Motor neuron (in vitro differentiated cells): ENCODE results near the gene ZDHHC12. TPM values are rescaled to one million over a fixed set of nuclear protein-coding genes. Genes with fewer than 3 reads are reported as not detected.

Experiments
- ATAC-seq, 8 experiments: fragments of 200-7000 bp; cut with Tn5 transposase; replicated peaks in 6 of 8; 2 replicates each; pipeline ENCODE4 v1.8.0; 2021; ENCODE audit warnings: mild to moderate bottlenecking in 8 of 8, moderate library complexity in 8 of 8
- H3K27ac ChIP-seq, 2 donors: fragments of 250-450 bp; sonication (Bioruptor Pico); 2 replicates each; pipeline ENCODE4 v1.9.0; 2021; ENCODE audit warnings: antibody characterized with exemption in 2 of 2, mild to moderate bottlenecking in 2 of 2, moderate library complexity in 1 of 2
- H3K4me1 ChIP-seq, 2 donors: fragments of 250-450 bp; sonication (Bioruptor Pico); replicated peaks in 1 of 2; 2 replicates each; pipeline ENCODE4 v1.6.1; 2021; ENCODE audit warnings: antibody characterized with exemption in 2 of 2, mild to moderate bottlenecking in 2 of 2, moderate library complexity in 1 of 2
- H3K4me3 ChIP-seq, 5 donors: fragments of 250-450 bp; sonication (Bioruptor Pico); 2 replicates each; pipeline ENCODE4 v1.9.0; 2021; ENCODE audit warnings: antibody characterized with exemption in 5 of 5, mild to moderate bottlenecking in 5 of 5, moderate library complexity in 4 of 5
- WGBS, 10 experiments: fragments of 450-650 bp; shearing (Covaris generic); methylation state at CpG; one replicate each; pipeline ENCODE4 v1.0.0; 2022; 5-methylcytosine and 5-hydroxymethylcytosine counted together
- in situ Hi-C, 9 experiments: fragments of 400-800 bp; cut with MboI; loops; one replicate each; pipeline ENCODE4 v1.15.0; 2021; ENCODE audit warnings: low sequenced_read_pairs in 9 of 9, low pct_unique_long_range_greater_than_20kb in 2 of 9; ENCODE audit not compliant: unreplicated experiment in 9 of 9
- total RNA-seq, 8 experiments: library from RNA; unstranded; fragments of 300-600 nt; gene quantifications; 2 replicates each; pipeline versions ENCODE4 v1.2.3 to v1.2.4, GENCODE V29; 2022

Gene ZDHHC12
- total RNA-seq, 8 experiments from 2014 or later = 3.7 to 31.4 (median 11.7) TPM

DNA sequence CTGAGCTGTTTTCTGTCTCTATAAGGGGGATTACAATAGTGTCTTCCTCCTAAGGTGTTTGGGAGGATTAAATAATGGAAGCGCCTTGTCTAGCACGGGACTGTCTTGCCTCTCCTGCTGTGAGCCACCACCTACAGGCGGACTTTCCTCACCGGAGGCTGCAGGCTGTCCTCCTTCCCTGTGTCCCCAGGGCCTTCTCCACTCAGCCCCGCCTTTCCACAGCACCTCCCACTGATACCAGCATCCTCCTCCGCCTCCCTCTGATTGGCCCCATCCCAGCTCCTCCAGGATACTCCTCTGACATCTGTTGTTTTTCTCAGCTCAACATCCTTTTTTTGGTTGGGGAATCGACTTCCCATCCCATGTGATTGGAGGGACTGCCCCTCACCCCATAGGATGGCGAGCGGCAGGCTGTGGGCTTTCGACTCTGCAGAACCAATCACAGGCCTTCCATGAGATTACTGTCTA is 851 bp upstream of the ZDHHC12 start:
- H3K4me1 ChIP-seq = peaks cover 0 to 10% of the 10 kb centered on the region in 2 donors
- no peak overlapping the region for H3K27ac ChIP-seq
- in situ Hi-C loops = no loop called here
- peak in 6 of 8 experiments; percentile 5 to 57 (median 39) for ATAC-seq
- peak overlapping the region; percentile 32 to 50 (median 40) for H3K4me3 ChIP-seq
- 0 to 61% (median 45%) methylated on average over 1 to 7 of the region's 10 CpGs; no CpG with 5 or more reads in 4 of the 10 experiments for WGBS, 10 experiments

DNA sequence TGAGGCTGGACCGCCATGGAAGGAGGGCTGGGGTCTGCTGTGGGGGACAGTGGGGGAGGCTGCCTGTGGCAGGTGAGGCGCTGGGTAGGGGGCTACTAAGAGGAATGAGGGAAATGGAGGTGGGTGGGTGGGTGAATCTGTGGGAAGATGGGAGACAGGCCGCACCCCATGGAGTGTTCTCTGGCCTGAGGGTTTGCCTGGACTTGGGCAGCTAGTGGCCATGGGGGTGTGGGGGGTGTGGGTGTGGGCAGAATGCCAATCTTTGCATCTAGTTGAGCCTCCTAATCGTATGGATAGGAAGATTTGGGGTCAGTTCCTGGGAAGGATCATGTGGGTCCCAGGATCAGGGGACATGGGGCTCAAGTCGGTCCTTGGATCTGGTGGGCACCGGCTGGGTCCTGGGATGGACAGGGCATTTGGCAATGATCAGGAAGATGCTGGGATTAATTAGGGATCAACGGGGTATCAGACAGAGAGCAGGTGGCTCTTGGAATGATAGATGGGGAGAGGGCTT is 518 bp downstream of the ZDHHC12 start:
- no peak for ATAC-seq
- Histone ChIP-seq H3K27ac (no peak overlapping the region), H3K4me3 (peak overlapping the region; percentile 32 to 50 (median 40)), H3K4me1 (peaks cover 0 to 10% of the 10 kb centered on the region in 2 donors)
- 0 to 36% (median 5%) methylated on average over 1 to 3 of the region's 7 CpGs; no CpG with 5 or more reads in 6 of the 10 experiments for WGBS, 10 experiments
- in situ Hi-C loops = no loop called here

DNA sequence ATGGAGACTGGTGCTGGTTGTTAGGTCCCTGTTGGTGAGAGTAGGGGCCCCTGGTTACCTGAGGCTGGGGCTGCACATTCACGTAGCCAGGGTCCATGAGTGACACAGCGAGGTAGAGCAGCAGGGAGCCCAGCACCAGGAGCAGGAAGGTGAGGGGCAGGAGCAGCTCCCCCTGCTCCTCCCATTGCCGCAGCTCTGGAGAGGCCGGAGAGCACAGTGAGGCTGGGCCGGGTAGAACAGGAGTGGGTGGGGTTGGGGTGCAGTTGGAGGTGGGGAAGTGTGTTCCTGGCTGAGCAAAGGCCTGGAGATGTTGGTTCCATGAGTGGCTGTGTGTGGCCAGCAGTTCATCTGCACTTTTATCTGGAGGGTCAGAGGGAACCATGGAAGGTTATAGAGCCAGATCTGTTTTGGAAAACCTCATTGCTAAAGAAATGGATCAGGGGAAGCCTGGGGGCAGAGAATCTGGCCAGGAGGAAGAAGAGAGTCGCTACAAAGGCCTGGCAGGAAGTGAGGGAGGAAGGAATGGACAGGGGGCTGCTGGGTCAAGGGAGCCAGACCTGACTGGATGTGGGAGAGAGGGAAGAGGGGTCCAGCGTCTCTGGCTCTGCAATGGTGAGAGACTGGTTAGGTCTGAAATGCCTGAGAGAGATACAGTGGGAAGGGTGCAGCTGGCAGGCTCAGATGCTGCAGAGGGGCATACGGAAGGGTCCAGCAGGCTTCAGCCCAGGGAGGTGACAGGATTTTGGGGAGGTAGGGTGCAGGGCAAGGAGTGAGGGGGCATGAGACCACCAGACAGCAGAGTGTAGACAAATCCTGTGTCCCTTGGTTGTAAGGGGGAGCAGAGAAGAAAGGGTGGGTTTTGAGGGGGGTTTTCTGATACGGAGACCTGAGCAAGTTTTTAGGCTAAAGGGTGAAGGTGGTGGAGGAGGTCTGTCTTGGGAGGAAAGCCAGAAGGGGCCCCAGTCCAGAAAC is 1.3 kb downstream of the ZDHHC12 start:
- no peak for ATAC-seq

DNA sequence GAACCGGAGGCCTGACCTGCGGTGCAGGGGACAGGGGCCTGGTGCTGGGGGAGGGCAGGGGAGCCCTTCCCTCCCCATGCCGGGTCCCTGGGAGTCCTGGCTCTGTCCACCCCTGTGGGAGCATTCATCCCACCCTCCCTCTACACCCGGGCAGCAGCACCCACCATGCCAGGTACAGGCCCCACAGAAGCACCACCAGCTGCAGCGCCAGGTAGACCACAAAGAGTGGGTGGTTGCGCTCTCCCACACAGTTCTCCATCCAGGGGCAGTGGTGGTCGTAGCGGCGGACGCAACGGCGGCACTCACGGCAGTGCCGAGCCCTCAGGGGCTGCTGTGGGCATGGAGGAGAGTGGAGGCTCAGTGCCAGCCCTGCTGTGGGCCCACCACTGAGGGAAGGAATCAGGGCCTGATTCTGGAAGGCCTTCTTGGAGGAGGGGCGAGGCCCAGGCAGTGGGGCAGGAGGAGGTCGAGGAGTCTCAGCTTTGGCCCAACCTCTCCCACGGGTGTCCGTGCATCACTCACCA is 2.4 kb downstream of the ZDHHC12 start:
- 100% methylated on average over 1 of the region's 18 CpGs; no CpG with 5 or more reads in 9 of the 10 experiments for WGBS, 10 experiments

More for the DNA sequence above, 1.3 kb downstream of the ZDHHC12 start:
- in situ Hi-C loops = no loop called here
- Histone ChIP-seq H3K4me1 (peaks cover 0 to 10% of the 10 kb centered on the region in 2 donors), H3K4me3 (no peak overlapping the region), H3K27ac (no peak overlapping the region)
- WGBS, 10 experiments = 40 to 100% (median 62%) methylated on average over 1 to 3 of the region's 9 CpGs; no CpG with 5 or more reads in 3 of the 10 experiments

DNA sequence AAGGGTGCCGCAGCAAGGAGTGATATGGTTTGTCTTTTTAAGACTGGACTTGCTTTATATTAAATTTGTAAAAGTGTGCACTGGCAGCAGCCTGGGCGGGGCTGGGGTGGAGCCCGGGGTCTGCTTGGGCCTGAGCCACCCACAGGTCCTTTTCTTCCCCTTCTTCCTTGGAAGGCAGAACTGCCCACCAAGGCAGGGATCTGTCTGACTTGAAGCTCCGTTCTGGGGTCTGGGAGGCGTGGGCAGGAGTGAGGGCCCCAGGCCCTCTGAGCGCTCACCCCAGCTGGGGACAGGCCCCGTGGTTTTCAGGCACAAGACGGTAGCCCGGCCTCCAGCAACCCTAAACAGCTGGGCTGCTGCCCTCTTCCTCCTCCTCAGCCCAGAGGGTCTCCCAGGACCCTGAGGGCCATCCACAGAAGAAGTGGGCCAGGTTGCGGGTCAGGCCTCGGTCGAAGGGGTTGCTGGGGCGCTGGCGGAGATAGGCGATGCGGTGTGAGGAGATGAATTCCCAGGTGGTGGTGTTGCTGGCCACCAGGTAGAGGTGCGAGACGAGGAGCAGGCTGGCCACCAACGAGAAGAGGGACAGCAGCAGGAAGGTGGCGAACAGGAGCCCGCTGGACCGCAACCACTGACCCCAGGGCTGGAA is 3.0 kb downstream of the ZDHHC12 start:
- ATAC-seq = no peak
- 62 to 100% (median 93%) methylated on average over 1 to 6 of the region's 22 CpGs; no CpG with 5 or more reads in 6 of the 10 experiments for WGBS, 10 experiments
- Histone ChIP-seq H3K4me1 (peaks cover 0 to 10% of the 10 kb centered on the region in 2 donors), H3K4me3 (no peak overlapping the region), H3K27ac (no peak overlapping the region)
- in situ Hi-C loops = no loop called here

More for the DNA sequence above, 2.4 kb downstream of the ZDHHC12 start:
- in situ Hi-C loops = no loop called here
- no peak overlapping the region for H3K4me3 ChIP-seq
- ATAC-seq = no peak
- no peak overlapping the region for H3K27ac ChIP-seq
- peaks cover 0 to 10% of the 10 kb centered on the region in 2 donors for H3K4me1 ChIP-seq

DNA sequence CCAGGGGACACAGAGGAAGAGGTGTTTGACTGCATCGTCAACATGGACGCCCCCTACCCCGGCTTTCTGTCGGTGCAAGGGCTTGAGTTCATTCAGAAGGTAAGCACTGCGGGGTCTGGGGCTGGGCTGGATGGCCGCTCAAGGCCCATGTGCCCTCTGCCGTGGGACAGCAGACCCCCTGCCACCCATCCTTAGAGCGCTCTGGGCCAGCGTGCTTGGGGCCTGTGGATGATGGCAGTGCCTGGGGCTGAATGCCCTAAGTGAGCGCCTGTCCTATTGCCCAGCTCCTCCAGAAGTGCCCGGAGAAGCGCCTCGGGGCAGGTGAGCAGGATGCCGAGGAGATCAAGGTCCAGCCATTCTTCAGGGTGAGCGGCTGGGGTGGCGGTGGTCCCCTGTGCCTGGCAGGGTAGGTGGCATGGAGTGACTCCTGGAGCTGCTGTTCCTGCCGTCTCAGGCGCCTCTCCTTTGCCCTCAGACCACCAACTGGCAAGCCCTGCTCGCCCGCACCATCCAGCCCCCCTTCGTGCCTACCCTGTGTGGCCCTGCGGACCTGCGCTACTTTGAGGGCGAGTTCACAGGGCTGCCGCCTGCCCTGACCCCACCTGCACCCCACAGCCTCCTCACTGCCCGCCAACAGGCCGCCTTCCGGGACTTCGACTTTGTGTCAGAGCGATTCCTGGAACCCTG is 3.9 kb downstream of the ZDHHC12 start:
- in situ Hi-C loops = no loop called here

DNA sequence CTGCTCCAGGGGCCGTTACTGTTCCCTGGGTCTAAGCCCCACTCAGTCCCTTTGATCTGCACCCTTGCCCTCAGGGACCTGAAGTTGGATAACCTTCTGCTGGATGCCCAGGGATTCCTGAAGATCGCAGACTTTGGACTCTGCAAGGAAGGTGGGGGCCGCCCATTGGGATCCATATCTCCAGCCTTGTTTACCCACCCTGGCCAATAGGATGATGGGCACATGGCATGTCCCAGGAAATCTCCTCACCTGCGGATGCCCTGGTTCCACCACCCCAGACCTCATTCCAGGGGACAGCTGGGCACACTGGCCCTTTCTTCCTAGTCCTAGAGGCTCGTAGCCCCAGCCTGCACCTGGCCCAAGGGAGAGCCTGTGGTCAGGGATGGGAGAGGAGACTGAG is 5.5 kb downstream of the ZDHHC12 start:
- H3K4me3 ChIP-seq = no peak overlapping the region
- H3K4me1 ChIP-seq = peaks cover 0 to under 1% of the 10 kb centered on the region in 2 donors
- ATAC-seq = no peak
- H3K27ac ChIP-seq = no peak overlapping the region
- WGBS, 10 experiments = 80 to 100% (median 100%) methylated on average over 1 to 2 of the region's 5 CpGs; no CpG with 5 or more reads in 5 of the 10 experiments
- in situ Hi-C loops = no loop called here

More for the DNA sequence above, 3.9 kb downstream of the ZDHHC12 start:
- no peak for ATAC-seq
- H3K4me1 ChIP-seq = peaks cover 0 to 10% of the 10 kb centered on the region in 2 donors
- no peak overlapping the region for H3K4me3 ChIP-seq
- 80 to 100% (median 84%) methylated on average over 1 to 4 of the region's 30 CpGs; no CpG with 5 or more reads in 6 of the 10 experiments for WGBS, 10 experiments
- no peak overlapping the region for H3K27ac ChIP-seq

DNA sequence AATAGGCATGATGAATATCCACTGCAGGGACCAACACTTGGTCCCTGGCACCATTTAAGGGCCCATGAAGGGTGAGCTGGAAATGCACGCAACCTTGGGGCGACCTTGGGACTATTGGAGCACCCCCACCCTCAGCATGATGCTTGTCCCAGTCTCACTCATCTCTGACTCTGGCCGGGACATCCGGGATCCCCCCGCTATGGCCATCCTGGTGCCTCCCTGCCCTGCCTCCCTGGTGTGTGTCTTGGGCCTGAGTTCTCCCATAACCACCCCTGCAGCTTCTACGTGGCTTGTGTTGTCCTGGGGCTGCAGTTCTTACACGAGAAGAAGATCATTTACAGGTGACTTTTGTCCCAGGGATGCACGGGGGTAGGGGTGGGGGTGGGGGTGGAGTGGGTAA is 5.9 kb downstream of the ZDHHC12 start:
- ATAC-seq = no peak
- WGBS, 10 experiments = 80 to 100% (median 96%) methylated on average over 1 to 4 of the region's 8 CpGs; no CpG with 5 or more reads in 6 of the 10 experiments
- H3K4me3 ChIP-seq = no peak overlapping the region
- in situ Hi-C loops = no loop called here
- no peak overlapping the region for H3K27ac ChIP-seq
- no peaks in the 10 kb centered on the region for H3K4me1 ChIP-seq

DNA sequence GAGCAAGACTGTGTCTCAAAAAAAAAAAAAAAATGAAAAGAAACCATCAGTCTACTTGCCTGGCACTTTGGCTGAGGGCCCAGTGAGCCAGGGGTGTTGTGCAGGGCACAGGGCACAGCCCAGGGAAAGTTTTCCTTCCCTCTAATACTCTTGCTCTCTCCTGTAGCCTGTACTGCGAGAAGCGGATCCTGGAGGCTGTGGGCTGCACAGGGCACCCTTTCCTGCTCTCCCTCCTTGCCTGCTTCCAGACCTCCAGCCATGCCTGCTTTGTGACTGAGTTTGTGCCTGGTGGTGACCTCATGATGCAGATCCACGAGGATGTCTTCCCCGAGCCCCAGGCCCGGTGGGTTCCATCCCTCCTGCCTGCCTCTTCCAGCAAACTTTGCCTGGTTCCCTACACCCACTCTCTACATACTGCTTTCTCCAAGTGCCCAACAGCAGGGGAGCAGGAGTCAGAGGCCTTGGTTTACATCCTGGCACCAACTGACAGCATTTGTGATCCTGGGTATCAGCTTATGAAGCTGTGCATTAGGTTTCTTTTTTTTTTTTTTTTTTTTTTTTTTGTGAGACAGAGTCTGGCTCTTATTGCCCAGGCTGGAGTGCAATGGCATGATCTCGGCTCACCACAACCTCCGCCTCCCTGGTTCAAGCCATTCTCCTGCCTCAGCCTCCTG is 7.2 kb downstream of the ZDHHC12 start:
- no peak overlapping the region for H3K4me3 ChIP-seq
- WGBS, 10 experiments = 52 to 100% (median 93%) methylated on average over 2 to 5 of the region's 7 CpGs; no CpG with 5 or more reads in 3 of the 10 experiments
- ATAC-seq = peak in 1 of 8 experiments; percentile 7
- H3K4me1 ChIP-seq = no peaks in the 10 kb centered on the region
- in situ Hi-C loops = no loop called here
- H3K27ac ChIP-seq = no peak overlapping the region

DNA sequence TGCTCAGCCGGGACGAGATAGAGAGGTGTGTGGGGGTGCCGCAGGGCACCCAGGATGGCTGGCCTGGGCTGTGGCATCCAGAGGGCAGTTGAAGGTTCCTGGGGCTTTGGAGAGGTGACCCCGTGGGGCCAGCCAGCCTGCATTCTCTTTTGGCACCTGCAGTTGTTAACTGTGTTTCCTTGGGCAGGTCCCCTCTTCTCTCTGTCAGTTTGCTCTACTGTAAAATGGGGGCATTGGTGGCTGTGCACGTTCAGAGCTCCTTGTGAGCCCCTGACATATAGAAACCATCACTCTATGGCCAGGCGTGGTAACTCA is 8.5 kb downstream of the ZDHHC12 start:
- WGBS, 10 experiments = 71 to 80% methylated on average over 1 to 2 of the region's 6 CpGs; no CpG with 5 or more reads in 8 of the 10 experiments
- H3K4me3 ChIP-seq = no peak overlapping the region
- no peaks in the 10 kb centered on the region for H3K4me1 ChIP-seq
- H3K27ac ChIP-seq = no peak overlapping the region
- no peak for ATAC-seq
- in situ Hi-C loops = no loop called here

DNA sequence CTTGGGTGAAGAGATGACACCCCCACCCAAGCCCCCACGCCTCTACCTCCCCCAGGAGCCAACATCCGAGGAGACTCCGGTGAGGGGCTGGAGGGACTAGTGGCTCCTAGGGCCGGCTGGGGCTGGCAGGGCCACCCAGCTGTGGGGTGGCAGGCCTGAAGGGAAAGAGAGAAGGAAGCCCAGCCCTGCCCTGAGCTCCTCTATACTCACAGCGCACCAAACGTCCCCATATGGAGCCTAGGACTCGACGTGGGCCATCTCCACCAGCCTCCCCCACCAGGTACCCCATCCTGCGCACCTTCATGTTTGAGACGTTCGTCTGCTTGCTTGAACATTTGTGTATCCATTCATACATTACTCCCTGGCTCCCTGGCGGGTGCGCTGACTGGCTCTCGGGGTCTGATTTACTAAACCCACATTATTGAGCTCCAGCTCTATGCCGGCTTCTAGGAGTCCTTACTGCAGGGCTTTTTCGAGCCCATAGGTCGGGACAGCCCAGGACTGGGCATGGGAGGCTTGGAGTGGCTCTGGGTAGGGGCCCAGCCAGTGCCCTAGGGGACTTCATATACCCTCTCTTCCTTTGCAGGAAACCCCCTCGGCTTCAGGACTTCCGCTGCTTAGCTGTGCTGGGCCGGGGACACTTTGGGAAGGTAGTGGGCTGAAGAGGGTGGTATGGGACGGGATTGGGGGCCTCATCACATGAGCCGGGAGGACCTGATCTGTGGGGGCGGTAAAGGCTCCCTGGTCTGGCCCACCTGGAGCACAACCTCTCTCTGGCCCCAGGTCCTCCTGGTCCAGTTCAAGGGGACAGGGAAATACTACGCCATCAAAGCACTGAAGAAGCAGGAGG is 9.1 kb downstream of the ZDHHC12 start:
- H3K4me1 ChIP-seq = no peaks in the 10 kb centered on the region
- H3K27ac ChIP-seq = no peak overlapping the region
- peak in 1 of 8 experiments; percentile 5 for ATAC-seq
- in situ Hi-C loops = no loop called here
- WGBS, 10 experiments = 76 to 100% (median 80%) methylated on average over 1 to 10 of the region's 24 CpGs; no CpG with 5 or more reads in 7 of the 10 experiments
- H3K4me3 ChIP-seq = no peak overlapping the region
